Thoracic aorta (tissue), 2 donors: ENCODE measurements around the gene NUP133. TPM values are rescaled to one million over a fixed set of nuclear protein-coding genes. Genes with fewer than 3 reads are reported as not detected.

Source experiments
- ATAC-seq: fragments of 150-250 bp; one replicate; pipeline ENCODE4 v1.8.0; 2017; ENCODE audit warnings: low read depth; ENCODE audit not compliant: insufficient number of reproducible peaks, low FRiP score
- DNase-seq: peaks from one replicate; pipeline ENCODE4 v3.0.0-alpha.2; 2020; ENCODE audit warnings: low spot score
- H3K27ac ChIP-seq, 2 donors: fragments of 200-600 bp; sonication (generic); 1 replicate in 1 of 2; 2 replicates in 1 of 2; pipeline ENCODE4 v1.5.1; 2016; ENCODE audit warnings: mild to moderate bottlenecking in 2 of 2, moderate library complexity in 2 of 2
- H3K27me3 ChIP-seq: fragments of 200-600 bp; sonication (generic); replicated peaks from 2 replicates; pipeline ENCODE4 v1.6.0; 2016; ENCODE audit warnings: mild to moderate bottlenecking; ENCODE audit not compliant: insufficient read depth
- H3K36me3 ChIP-seq: fragments of 200-600 bp; sonication (generic); one replicate; pipeline ENCODE4 v1.5.1; 2016
- H3K4me1 ChIP-seq, 2 donors: fragments of 200-600 bp; sonication (generic); 1 replicate in 1 of 2; 2 replicates in 1 of 2; pipeline versions ENCODE4 v1.5.1 to v1.6.0; 2016; ENCODE audit warnings: low read depth in 2 of 2, mild to moderate bottlenecking in 1 of 2; ENCODE audit not compliant: control insufficient read depth in 1 of 2
- H3K4me3 ChIP-seq: fragments of 200-600 bp; sonication (generic); 2 replicates; pipeline ENCODE4 v1.5.1; 2016; ENCODE audit warnings: mild to moderate bottlenecking
- H3K9me3 ChIP-seq: fragments of 200-600 bp; sonication (generic); 2 replicates; pipeline ENCODE4 v1.5.1; 2016
- CTCF ChIP-seq: fragments of 200-600 bp; sonication (generic); IDR thresholded peaks from one replicate; pipeline ENCODE4 v1.5.1; 2019; ENCODE audit warnings: antibody characterized with exemption
- total RNA-seq, 2 donors: library from RNA; depleted of rRNA; stranded (reverse); fragments of >200 nt; gene quantifications; one replicate each; pipeline versions ENCODE4 v1.1.0 to v1.2.3, GENCODE V29; 2016

Gene NUP133
- total RNA-seq, 2 donors from 2014 or later, result 25.0 to 45.6 TPM

- ATAC-seq (no peak), DNase-seq (no peak)
- Histone ChIP-seq H3K4me1 (no peaks in the 10 kb centered on the region), H3K4me3 (no peak overlapping the region), H3K27ac (no peak overlapping the region), H3K9me3 (no peaks in the 10 kb centered on the region), H3K27me3 (no peaks in the 10 kb centered on the region), H3K36me3 (peaks cover 22% of the 10 kb centered on the region)
- no peak for TF ChIP-seq CTCF
Observed at GRCh38 chr1:229445828-229446227, 62.3 kb downstream of the NUP133 start.

GRCh38 chr1:229440851-229441537 is 67.1 kb downstream of the NUP133 start:
- H3K27me3 ChIP-seq, result no peaks in the 10 kb centered on the region
- DNase-seq (no peak), ATAC-seq (no peak)
- no peak overlapping the region for H3K4me3 ChIP-seq
- no peaks in the 10 kb centered on the region for H3K4me1 ChIP-seq
- TF ChIP-seq CTCF, result no peak
- H3K27ac ChIP-seq, result no peak overlapping the region
- H3K9me3 ChIP-seq, result no peaks in the 10 kb centered on the region
- H3K36me3 ChIP-seq, result peaks cover 25% of the 10 kb centered on the region

GRCh38 chr1:229438021-229438420 is 70.1 kb downstream of the NUP133 start:
- no peak overlapping the region for H3K27ac ChIP-seq
- no peak for TF ChIP-seq CTCF
- H3K27me3 ChIP-seq, result no peaks in the 10 kb centered on the region
- DNase-seq (no peak), ATAC-seq (no peak)
- peaks cover 14 to 15% of the 10 kb centered on the region in 2 donors for H3K4me1 ChIP-seq
- peaks cover 14% of the 10 kb centered on the region for H3K36me3 ChIP-seq
- H3K9me3 ChIP-seq, result no peaks in the 10 kb centered on the region
- H3K4me3 ChIP-seq, result no peak overlapping the region

- H3K4me3 ChIP-seq, result no peak overlapping the region
- TF ChIP-seq CTCF, result no peak
- ATAC-seq, result no peak
Observed at GRCh38 chr1:229437443-229437842, 70.7 kb downstream of the NUP133 start.

GRCh38 chr1:229436201-229436600 is 71.9 kb downstream of the NUP133 start:
- Histone ChIP-seq H3K27me3 (peaks cover 2% of the 10 kb centered on the region), H3K4me1 (peaks cover 28 to 30% of the 10 kb centered on the region in 2 donors), H3K9me3 (no peaks in the 10 kb centered on the region), H3K4me3 (no peak overlapping the region), H3K36me3 (peaks cover 11% of the 10 kb centered on the region), H3K27ac (no peak overlapping the region)
- ATAC-seq, result no peak
- no peak for DNase-seq
- no peak for TF ChIP-seq CTCF

More at GRCh38 chr1:229437443-229437842, 70.7 kb downstream of the NUP133 start:
- H3K27me3 ChIP-seq, result no peaks in the 10 kb centered on the region
- peaks cover 18 to 20% of the 10 kb centered on the region in 2 donors for H3K4me1 ChIP-seq
- no peaks in the 10 kb centered on the region for H3K9me3 ChIP-seq
- peaks cover 11% of the 10 kb centered on the region for H3K36me3 ChIP-seq
- no peak overlapping the region for H3K27ac ChIP-seq
- no peak for DNase-seq
